Transverse colon (tissue), 3 donors: Measurements from ENCODE around the gene CHD6.

Source experiments
- POLR2A ChIP-seq: fragments of 450-650 bp; IDR thresholded peaks from one replicate; pipeline ENCODE4 v1.6.1; 2016; ENCODE audit warnings: antibody characterized with exemption, mild to moderate bottlenecking, moderate library complexity
- TF ChIP-seq, protein P1 (sequence below), 5 experiments: fragments of 200-600 bp in 3 of 5; fragments of 450-650 bp in 2 of 5; sonication (generic) in 3 of 5; IDR thresholded peaks; 1 replicate in 2 of 5; 2 replicates in 3 of 5; pipeline ENCODE4 v1.5.1; 2016 to 2017; ENCODE audit warnings: antibody characterized with exemption in 5 of 5, inconsistent platforms in 3 of 5, mild to moderate bottlenecking in 2 of 5, moderate library complexity in 1 of 5

DNA sequence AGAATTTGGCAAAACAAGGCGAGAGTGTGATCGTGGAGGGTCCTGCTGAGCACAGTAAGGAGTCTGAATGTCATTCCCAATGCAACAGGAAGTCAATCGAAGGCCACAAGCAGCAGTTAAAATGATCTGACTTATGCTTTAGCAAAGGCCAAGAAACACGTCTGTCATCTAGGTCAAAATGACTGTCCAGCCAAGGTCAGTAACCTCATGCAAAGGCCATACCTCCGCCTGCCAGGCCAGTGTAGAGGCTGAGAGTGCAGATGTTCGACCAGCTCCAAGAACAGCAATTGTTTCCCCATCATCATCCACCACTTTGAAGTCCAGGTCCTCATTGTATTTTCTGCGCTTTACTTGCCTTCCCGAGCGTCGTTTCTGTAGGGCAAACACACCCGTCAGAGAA, 105.6 kb downstream of the CHD6 start:
- TF ChIP-seq, protein P1, sequence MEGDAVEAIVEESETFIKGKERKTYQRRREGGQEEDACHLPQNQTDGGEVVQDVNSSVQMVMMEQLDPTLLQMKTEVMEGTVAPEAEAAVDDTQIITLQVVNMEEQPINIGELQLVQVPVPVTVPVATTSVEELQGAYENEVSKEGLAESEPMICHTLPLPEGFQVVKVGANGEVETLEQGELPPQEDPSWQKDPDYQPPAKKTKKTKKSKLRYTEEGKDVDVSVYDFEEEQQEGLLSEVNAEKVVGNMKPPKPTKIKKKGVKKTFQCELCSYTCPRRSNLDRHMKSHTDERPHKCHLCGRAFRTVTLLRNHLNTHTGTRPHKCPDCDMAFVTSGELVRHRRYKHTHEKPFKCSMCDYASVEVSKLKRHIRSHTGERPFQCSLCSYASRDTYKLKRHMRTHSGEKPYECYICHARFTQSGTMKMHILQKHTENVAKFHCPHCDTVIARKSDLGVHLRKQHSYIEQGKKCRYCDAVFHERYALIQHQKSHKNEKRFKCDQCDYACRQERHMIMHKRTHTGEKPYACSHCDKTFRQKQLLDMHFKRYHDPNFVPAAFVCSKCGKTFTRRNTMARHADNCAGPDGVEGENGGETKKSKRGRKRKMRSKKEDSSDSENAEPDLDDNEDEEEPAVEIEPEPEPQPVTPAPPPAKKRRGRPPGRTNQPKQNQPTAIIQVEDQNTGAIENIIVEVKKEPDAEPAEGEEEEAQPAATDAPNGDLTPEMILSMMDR (IDR thresholded peaks at IDR 0.05), result no peak
- no peak for TF ChIP-seq POLR2A
